HEK293 (cell line): Measurements from ENCODE around the gene RPL6.
"Not testable (repeated sequence)": the region's sequence is repeated elsewhere in the genome, so short reads cannot be mapped to it uniquely, and the experiment has no call there.

ENCODE experiments used
- CTCF ChIA-PET: fragments of 350-600 bp; formaldehyde crosslinking; extraction: SDS; loops from one replicate; lab custom pipeline; 2021; ENCODE audit warnings: antibody characterized with exemption; lab: Yijun Ruan, JAX
- POLR2A ChIA-PET: fragments of 300-600 bp; formaldehyde crosslinking; extraction: SDS; loops from one replicate; lab custom pipeline; 2020; ENCODE audit warnings: antibody characterized with exemption, inconsistent platforms; lab: Yijun Ruan, JAX
- H3K27ac ChIP-seq: fragments of 200-500 bp; sonication (Bioruptor generic); 2 replicates; pipeline ENCODE4 v1.5.1; 2014; ENCODE audit warnings: low read depth, low read length, control low read depth, inconsistent platforms; ENCODE audit errors: extremely low read depth
- H3K36me3 ChIP-seq, 2 experiments: fragments of 200-500 bp in 1 of 2; sonication (Bioruptor generic) in 1 of 2; 1 replicate in 1 of 2; 2 replicates in 1 of 2; pipeline ENCODE4 v1.5.1; 2014 to 2017; ENCODE audit warnings: inconsistent platforms in 2 of 2, low read length in 2 of 2; ENCODE audit not compliant: control insufficient read depth in 2 of 2, insufficient read depth in 1 of 2
- H3K4me1 ChIP-seq: fragments of 200-500 bp; sonication (Bioruptor generic); 2 replicates; pipeline ENCODE4 v1.5.1; 2014; ENCODE audit warnings: mild to moderate bottlenecking, low read length, inconsistent platforms; ENCODE audit not compliant: control insufficient read depth, insufficient read depth
- H3K4me3 ChIP-seq: 2 replicates; pipeline ENCODE4 v1.5.1; 2011; ENCODE audit warnings: low read depth, mild to moderate bottlenecking, control low read depth, low read length, moderate library complexity
- H3K9me3 ChIP-seq: fragments of 200-500 bp; sonication (Bioruptor generic); 2 replicates; pipeline ENCODE4 v1.5.1; 2014; ENCODE audit warnings: low read depth, low read length, inconsistent platforms; ENCODE audit not compliant: control insufficient read depth, insufficient read depth
- GLIS1 ChIP-seq: fragments of 450-650 bp; formaldehyde crosslinking; IDR thresholded peaks from 2 replicates; pipeline ENCODE4 v1.5.1; 2016; ENCODE audit warnings: missing biosample characterization, missing genetic modification characterization
- IKZF3 ChIP-seq: fragments of 450-650 bp; IDR thresholded peaks from 2 replicates; pipeline ENCODE4 v1.5.0; 2018; ENCODE audit warnings: missing biosample characterization, mild to moderate bottlenecking, missing genetic modification characterization, moderate library complexity
- KLF1 ChIP-seq: fragments of 450-650 bp; formaldehyde crosslinking; IDR thresholded peaks from 2 replicates; pipeline ENCODE4 v1.5.1; 2016; ENCODE audit warnings: missing biosample characterization, missing genetic modification characterization
- OSR2 ChIP-seq: fragments of 450-650 bp; formaldehyde crosslinking; IDR thresholded peaks from 2 replicates; pipeline ENCODE4 v1.5.1; 2016; ENCODE audit warnings: missing biosample characterization, missing genetic modification characterization
- TRIM28 ChIP-seq: IDR thresholded peaks from 2 replicates; pipeline ENCODE4 v1.6.1; 2011; ENCODE audit warnings: low read length, control low read depth, borderline replicate concordance
- ZNF510 ChIP-seq: fragments of 450-650 bp; formaldehyde crosslinking; IDR thresholded peaks from 2 replicates; pipeline ENCODE4 v1.5.1; 2018; ENCODE audit warnings: mild to moderate bottlenecking, missing genetic modification characterization, missing biosample characterization; ENCODE audit not compliant: insufficient replicate concordance
- ZNF610 ChIP-seq: fragments of 450-650 bp; formaldehyde crosslinking; IDR thresholded peaks from 2 replicates; pipeline ENCODE4 v1.5.1; 2016; ENCODE audit warnings: missing biosample characterization, missing genetic modification characterization, borderline replicate concordance
- ZNF623 ChIP-seq: fragments of 450-650 bp; formaldehyde crosslinking; IDR thresholded peaks from 2 replicates; pipeline ENCODE4 v1.5.1; 2016; ENCODE audit warnings: missing biosample characterization, missing genetic modification characterization
- TF ChIP-seq, protein P1 (sequence below): fragments of 450-650 bp; formaldehyde crosslinking; IDR thresholded peaks from 2 replicates; pipeline ENCODE4 v1.5.1; 2016; ENCODE audit warnings: missing biosample characterization, missing genetic modification characterization
- TF ChIP-seq, protein P2 (sequence below): fragments of 450-650 bp; formaldehyde crosslinking; IDR thresholded peaks from 2 replicates; pipeline ENCODE4 v1.5.1; 2016; ENCODE audit warnings: missing biosample characterization, missing genetic modification characterization
- TF ChIP-seq, protein P3 (sequence below): fragments of 450-650 bp; formaldehyde crosslinking; IDR thresholded peaks from 2 replicates; pipeline ENCODE4 v1.5.1; 2016; ENCODE audit warnings: missing biosample characterization, missing genetic modification characterization
- TF ChIP-seq, protein P4 (sequence below): fragments of 450-650 bp; formaldehyde crosslinking; IDR thresholded peaks from 2 replicates; pipeline ENCODE4 v1.5.1; 2016; ENCODE audit warnings: missing biosample characterization, missing genetic modification characterization
- TF ChIP-seq, protein P5 (sequence below): fragments of 450-650 bp; formaldehyde crosslinking; IDR thresholded peaks from 2 replicates; pipeline ENCODE4 v1.5.1; 2017; ENCODE audit warnings: missing biosample characterization, missing genetic modification characterization

The RPL6 gene

DNA sequence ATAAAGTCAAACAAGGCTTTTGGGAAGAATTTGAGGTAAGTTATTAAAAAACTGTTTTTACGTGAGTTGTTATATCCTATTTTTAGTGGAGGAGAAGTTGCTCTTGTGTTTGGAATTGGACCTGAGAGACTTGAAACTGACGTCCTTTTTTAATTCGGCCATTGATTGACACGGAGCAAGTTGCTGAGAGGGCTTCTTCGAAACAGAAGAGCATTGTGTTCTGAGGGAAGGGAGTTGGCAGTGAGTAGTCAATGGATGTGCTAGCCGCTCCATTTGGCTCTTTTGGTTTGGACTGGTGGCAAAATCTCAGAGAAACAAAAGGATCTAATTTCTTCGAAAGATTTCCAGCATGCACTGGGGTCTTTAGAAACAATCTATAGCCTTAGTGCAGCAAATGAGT is 46.6 kb upstream of the RPL6 start (continued):
- TF ChIP-seq ZNF610 (tag by site-specific recombination), result no peak

DNA sequence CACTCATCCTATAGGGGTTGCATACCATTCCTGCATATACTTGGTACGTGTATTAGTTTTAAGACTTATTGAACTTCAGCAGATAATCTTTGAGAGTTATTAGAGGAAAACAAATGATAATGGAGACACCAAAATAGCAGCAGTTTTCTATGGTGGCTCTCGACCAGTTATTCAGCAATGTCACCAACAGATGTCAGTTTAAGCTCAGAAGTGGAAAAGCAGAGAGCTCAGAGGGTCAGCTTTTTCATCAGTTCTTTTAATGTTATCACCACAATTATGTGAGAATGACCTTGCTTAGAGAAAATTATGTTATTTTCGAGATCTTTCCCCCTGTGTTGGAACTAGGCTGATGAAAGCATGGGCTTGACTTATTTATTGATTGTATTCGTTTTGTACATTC is 41.3 kb upstream of the RPL6 start:
- ChIA-PET CTCF (interaction anchor here (0.6 to 1.0 kb wide), 4 partner anchors 11 to 645 kb away, joined by 3 to 6 read pairs (median 4); no protein-coding TSS in a partner anchor), POLR2A (no interaction called here)
- no peak overlapping the region for H3K27ac ChIP-seq
- TF ChIP-seq TRIM28, result no peak
- TF ChIP-seq, protein P1, sequence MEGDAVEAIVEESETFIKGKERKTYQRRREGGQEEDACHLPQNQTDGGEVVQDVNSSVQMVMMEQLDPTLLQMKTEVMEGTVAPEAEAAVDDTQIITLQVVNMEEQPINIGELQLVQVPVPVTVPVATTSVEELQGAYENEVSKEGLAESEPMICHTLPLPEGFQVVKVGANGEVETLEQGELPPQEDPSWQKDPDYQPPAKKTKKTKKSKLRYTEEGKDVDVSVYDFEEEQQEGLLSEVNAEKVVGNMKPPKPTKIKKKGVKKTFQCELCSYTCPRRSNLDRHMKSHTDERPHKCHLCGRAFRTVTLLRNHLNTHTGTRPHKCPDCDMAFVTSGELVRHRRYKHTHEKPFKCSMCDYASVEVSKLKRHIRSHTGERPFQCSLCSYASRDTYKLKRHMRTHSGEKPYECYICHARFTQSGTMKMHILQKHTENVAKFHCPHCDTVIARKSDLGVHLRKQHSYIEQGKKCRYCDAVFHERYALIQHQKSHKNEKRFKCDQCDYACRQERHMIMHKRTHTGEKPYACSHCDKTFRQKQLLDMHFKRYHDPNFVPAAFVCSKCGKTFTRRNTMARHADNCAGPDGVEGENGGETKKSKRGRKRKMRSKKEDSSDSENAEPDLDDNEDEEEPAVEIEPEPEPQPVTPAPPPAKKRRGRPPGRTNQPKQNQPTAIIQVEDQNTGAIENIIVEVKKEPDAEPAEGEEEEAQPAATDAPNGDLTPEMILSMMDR (tag by site-specific recombination), result 0 out of 2 replicates have a peak, but pooled peaks have one; percentile 12
- TF ChIP-seq, protein P2, sequence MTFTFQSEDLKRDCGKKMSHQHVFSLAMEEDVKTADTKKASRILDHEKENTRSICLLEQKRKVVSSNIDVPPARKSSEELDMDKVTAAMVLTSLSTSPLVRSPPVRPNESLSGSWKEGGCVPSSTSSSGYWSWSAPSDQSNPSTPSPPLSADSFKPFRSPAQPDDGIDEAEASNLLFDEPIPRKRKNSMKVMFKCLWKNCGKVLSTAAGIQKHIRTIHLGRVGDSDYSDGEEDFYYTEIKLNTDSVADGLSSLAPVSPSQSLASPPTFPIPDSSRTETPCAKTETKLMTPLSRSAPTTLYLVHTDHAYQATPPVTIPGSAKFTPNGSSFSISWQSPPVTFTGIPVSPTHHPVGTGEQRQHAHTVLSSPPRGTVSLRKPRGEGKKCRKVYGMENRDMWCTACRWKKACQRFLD (tag by site-specific recombination), result no peak
- TF ChIP-seq, protein P3, sequence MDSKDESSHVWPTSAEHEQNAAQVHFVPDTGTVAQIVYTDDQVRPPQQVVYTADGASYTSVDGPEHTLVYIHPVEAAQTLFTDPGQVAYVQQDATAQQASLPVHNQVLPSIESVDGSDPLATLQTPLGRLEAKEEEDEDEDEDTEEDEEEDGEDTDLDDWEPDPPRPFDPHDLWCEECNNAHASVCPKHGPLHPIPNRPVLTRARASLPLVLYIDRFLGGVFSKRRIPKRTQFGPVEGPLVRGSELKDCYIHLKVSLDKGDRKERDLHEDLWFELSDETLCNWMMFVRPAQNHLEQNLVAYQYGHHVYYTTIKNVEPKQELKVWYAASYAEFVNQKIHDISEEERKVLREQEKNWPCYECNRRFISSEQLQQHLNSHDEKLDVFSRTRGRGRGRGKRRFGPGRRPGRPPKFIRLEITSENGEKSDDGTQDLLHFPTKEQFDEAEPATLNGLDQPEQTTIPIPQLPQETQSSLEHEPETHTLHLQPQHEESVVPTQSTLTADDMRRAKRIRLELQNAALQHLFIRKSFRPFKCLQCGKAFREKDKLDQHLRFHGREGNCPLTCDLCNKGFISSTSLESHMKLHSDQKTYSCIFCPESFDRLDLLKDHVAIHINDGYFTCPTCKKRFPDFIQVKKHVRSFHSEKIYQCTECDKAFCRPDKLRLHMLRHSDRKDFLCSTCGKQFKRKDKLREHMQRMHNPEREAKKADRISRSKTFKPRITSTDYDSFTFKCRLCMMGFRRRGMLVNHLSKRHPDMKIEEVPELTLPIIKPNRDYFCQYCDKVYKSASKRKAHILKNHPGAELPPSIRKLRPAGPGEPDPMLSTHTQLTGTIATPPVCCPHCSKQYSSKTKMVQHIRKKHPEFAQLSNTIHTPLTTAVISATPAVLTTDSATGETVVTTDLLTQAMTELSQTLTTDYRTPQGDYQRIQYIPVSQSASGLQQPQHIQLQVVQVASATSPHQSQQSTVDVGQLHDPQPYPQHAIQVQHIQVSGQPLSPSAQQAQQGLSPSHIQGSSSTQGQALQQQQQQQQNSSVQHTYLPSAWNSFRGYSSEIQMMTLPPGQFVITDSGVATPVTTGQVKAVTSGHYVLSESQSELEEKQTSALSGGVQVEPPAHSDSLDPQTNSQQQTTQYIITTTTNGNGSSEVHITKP (tag by site-specific recombination), result no peak
- no peak for TF ChIP-seq ZNF623 (tag by site-specific recombination)
- H3K36me3 ChIP-seq, result peaks cover 61 to 62% of the 10 kb centered on the region in 2 experiments
- H3K9me3 ChIP-seq, result no peaks in the 10 kb centered on the region
- H3K4me3 ChIP-seq, result no peak overlapping the region
- H3K4me1 ChIP-seq, result no peaks in the 10 kb centered on the region

DNA sequence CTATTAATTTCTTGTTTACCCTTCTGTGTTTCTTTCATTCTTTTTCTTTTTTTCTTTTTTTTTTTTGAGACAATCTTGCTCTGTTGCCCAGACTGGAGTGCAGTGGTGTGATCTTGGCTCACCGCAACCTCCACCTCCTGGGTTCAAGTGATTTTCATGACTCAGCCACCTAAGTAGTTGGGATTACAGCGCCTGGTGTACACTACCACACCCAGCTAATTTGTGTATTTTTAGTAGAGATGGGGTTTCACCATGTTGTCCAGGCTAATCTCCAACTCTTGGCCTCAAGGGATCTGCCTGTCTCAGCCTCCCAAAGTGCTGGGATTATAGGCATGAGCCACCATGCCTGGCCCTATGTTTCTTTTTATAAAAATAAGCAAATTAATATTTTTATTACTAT is 38.8 kb upstream of the RPL6 start:
- TF ChIP-seq, protein P4, sequence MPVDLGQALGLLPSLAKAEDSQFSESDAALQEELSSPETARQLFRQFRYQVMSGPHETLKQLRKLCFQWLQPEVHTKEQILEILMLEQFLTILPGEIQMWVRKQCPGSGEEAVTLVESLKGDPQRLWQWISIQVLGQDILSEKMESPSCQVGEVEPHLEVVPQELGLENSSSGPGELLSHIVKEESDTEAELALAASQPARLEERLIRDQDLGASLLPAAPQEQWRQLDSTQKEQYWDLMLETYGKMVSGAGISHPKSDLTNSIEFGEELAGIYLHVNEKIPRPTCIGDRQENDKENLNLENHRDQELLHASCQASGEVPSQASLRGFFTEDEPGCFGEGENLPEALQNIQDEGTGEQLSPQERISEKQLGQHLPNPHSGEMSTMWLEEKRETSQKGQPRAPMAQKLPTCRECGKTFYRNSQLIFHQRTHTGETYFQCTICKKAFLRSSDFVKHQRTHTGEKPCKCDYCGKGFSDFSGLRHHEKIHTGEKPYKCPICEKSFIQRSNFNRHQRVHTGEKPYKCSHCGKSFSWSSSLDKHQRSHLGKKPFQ (tag by site-specific recombination), result 0 out of 2 replicates have a peak, but pooled peaks have one; percentile 16
- TF ChIP-seq KLF1 (tag by site-specific recombination) (peak; percentile 74), GLIS1 (tag by site-specific recombination) (peak; percentile 43), OSR2 (tag by site-specific recombination) (0 out of 2 replicates have a peak, but pooled peaks have one; percentile 53)
- TF ChIP-seq, all 188 proteins: peak for 4; not testable (repeated sequence) for 184
- H3K27ac ChIP-seq, H3K9me3 ChIP-seq, POLR2A ChIA-PET, H3K4me1 ChIP-seq, H3K4me3 ChIP-seq: not testable (repeated sequence)
- peaks cover 38 to 39% of the 10 kb centered on the region in 2 experiments for H3K36me3 ChIP-seq
- CTCF ChIA-PET, result interaction anchor here (0.6 kb wide), 1 partner anchor 765 kb away, joined by 3 read pairs; no protein-coding TSS in a partner anchor

DNA sequence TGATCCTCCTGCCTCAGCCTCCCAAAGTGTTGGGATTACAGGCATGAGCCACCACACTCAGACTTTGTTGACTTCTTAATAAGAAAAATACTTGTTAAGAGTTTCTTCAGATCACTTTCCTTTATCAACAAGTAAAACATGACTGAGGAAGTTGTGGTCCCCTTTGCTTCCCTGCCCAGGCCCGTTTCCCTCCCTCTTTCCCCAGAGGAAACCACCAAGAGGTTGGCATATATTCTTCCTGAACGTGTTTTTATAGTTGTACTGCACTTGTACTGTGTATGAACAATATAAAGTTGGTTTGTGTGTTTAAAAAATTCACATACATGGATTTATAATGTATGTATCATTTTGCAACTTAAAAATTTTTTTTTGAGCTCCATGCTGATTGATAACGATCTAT is 37.7 kb upstream of the RPL6 start:
- Histone ChIP-seq H3K9me3 (no peaks in the 10 kb centered on the region), H3K4me1 (no peaks in the 10 kb centered on the region), H3K27ac (no peak overlapping the region), H3K36me3 (peaks cover 30 to 31% of the 10 kb centered on the region in 2 experiments; a peak in 2 of 3 replicates), H3K4me3 (no peak overlapping the region)
- ChIA-PET CTCF (interaction anchor here (0.6 kb wide), 1 partner anchor 60 kb away, joined by 6 read pairs; no protein-coding TSS in a partner anchor), POLR2A (interaction anchor here (0.6 to 0.7 kb wide), 2 partner anchors 208 to 506 kb away, joined by 3 to 5 read pairs; no protein-coding TSS in a partner anchor)
- TF ChIP-seq IKZF3 (no peak), ZNF510 (tag by site-specific recombination) (peak; percentile 62)
- TF ChIP-seq, protein P5, sequence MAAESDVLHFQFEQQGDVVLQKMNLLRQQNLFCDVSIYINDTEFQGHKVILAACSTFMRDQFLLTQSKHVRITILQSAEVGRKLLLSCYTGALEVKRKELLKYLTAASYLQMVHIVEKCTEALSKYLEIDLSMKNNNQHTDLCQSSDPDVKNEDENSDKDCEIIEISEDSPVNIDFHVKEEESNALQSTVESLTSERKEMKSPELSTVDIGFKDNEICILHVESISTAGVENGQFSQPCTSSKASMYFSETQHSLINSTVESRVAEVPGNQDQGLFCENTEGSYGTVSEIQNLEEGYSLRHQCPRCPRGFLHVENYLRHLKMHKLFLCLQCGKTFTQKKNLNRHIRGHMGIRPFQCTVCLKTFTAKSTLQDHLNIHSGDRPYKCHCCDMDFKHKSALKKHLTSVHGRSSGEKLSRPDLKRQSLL (tag by site-specific recombination), result no peak
